ENCODE data around the gene CPED1.

DNA sequence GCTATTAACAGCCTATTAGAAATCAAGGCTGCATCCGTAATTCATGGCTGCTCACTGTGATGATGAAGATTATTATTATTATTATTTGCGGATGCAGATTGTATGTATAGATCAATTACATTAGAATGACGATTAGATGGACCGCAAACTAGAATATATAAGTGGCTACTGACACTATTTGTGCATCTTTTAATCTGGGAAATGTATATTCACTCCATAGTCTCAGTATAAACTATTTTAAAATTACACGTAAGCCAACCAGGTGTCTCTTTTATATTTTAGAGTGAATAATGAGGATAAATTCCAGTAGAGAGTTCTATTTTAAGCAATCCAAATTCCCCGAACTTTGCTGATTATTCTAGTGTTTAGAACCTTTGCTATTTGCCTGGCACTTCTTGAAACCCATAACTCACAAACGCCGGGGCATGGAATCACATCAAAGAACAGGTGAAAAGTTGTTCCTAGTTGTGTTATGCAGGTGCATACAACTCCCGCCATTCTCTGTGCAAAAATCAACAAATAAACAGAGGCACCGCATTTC lies 38.4 kb upstream of the CPED1 start:
- TF ChIP-seq, protein P1, sequence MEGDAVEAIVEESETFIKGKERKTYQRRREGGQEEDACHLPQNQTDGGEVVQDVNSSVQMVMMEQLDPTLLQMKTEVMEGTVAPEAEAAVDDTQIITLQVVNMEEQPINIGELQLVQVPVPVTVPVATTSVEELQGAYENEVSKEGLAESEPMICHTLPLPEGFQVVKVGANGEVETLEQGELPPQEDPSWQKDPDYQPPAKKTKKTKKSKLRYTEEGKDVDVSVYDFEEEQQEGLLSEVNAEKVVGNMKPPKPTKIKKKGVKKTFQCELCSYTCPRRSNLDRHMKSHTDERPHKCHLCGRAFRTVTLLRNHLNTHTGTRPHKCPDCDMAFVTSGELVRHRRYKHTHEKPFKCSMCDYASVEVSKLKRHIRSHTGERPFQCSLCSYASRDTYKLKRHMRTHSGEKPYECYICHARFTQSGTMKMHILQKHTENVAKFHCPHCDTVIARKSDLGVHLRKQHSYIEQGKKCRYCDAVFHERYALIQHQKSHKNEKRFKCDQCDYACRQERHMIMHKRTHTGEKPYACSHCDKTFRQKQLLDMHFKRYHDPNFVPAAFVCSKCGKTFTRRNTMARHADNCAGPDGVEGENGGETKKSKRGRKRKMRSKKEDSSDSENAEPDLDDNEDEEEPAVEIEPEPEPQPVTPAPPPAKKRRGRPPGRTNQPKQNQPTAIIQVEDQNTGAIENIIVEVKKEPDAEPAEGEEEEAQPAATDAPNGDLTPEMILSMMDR (conservative IDR thresholded peaks at IDR 0.05; ENCODE audit: low read depth in 2 of 2): no peak
- TF ChIP-seq, protein P2, sequence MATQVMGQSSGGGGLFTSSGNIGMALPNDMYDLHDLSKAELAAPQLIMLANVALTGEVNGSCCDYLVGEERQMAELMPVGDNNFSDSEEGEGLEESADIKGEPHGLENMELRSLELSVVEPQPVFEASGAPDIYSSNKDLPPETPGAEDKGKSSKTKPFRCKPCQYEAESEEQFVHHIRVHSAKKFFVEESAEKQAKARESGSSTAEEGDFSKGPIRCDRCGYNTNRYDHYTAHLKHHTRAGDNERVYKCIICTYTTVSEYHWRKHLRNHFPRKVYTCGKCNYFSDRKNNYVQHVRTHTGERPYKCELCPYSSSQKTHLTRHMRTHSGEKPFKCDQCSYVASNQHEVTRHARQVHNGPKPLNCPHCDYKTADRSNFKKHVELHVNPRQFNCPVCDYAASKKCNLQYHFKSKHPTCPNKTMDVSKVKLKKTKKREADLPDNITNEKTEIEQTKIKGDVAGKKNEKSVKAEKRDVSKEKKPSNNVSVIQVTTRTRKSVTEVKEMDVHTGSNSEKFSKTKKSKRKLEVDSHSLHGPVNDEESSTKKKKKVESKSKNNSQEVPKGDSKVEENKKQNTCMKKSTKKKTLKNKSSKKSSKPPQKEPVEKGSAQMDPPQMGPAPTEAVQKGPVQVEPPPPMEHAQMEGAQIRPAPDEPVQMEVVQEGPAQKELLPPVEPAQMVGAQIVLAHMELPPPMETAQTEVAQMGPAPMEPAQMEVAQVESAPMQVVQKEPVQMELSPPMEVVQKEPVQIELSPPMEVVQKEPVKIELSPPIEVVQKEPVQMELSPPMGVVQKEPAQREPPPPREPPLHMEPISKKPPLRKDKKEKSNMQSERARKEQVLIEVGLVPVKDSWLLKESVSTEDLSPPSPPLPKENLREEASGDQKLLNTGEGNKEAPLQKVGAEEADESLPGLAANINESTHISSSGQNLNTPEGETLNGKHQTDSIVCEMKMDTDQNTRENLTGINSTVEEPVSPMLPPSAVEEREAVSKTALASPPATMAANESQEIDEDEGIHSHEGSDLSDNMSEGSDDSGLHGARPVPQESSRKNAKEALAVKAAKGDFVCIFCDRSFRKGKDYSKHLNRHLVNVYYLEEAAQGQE (IDR thresholded peaks at IDR 0.05; ENCODE audit: unreplicated experiment): no peak
- TF ChIP-seq POLR2AphosphoS5 (IDR thresholded peaks at IDR 0.05; ENCODE audit: low read depth): no peak
- TF ChIP-seq EZH2 (IDR thresholded peaks at IDR 0.05; ENCODE audit: low read depth, unreplicated experiment): no peak
- no peak for TF ChIP-seq ZNF331 (CRISPR knock-in tag; IDR thresholded peaks at IDR 0.05; ENCODE audit: low read depth)
- no peak for TF ChIP-seq EZH2phosphoT487 (IDR thresholded peaks at IDR 0.05; ENCODE audit: unreplicated experiment)
- TF ChIP-seq ZNF462 (CRISPR knock-in tag; IDR thresholded peaks at IDR 0.05): no peak
- TF ChIP-seq JUNB (IDR thresholded peaks at IDR 0.05; ENCODE audit: unreplicated experiment): no peak
- TF ChIP-seq, protein P3, sequence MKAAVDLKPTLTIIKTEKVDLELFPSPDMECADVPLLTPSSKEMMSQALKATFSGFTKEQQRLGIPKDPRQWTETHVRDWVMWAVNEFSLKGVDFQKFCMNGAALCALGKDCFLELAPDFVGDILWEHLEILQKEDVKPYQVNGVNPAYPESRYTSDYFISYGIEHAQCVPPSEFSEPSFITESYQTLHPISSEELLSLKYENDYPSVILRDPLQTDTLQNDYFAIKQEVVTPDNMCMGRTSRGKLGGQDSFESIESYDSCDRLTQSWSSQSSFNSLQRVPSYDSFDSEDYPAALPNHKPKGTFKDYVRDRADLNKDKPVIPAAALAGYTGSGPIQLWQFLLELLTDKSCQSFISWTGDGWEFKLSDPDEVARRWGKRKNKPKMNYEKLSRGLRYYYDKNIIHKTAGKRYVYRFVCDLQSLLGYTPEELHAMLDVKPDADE (IDR thresholded peaks at IDR 0.05): no peak
- no peak for TF ChIP-seq ZNF114 (CRISPR knock-in tag; IDR thresholded peaks at IDR 0.05)
- no peak for TF ChIP-seq CREB1 (CRISPR knock-in tag; IDR thresholded peaks at IDR 0.05; ENCODE audit: low read depth)

All from GM23338 (cell line).